ENCODE data around the gene IFI35. TPM values are rescaled to one million over a fixed set of nuclear protein-coding genes. Genes with fewer than 3 reads are reported as not detected.

IFI35 gene
- polyA plus RNA-seq, 1 of the 3 experiments (the other 2 are of a cell fraction): 17.6 TPM

DNA sequence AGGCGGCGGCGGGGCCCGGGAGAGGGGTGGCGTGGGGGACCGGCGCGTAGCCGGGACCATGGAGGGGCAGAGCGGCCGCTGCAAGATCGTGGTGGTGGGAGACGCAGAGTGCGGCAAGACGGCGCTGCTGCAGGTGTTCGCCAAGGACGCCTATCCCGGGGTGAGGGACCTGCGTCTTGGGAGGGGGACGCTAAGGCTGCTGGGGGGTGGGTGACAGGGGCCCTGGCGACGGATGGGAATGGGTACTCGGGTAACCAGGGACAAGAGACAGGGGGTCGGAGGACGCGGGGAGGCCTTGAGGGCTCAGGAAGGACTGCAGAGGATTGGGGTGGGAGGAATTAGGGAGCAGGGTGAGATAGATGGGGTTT is 18.7 kb downstream of the IFI35 start (continued):
- TF ChIP-seq, protein P1, sequence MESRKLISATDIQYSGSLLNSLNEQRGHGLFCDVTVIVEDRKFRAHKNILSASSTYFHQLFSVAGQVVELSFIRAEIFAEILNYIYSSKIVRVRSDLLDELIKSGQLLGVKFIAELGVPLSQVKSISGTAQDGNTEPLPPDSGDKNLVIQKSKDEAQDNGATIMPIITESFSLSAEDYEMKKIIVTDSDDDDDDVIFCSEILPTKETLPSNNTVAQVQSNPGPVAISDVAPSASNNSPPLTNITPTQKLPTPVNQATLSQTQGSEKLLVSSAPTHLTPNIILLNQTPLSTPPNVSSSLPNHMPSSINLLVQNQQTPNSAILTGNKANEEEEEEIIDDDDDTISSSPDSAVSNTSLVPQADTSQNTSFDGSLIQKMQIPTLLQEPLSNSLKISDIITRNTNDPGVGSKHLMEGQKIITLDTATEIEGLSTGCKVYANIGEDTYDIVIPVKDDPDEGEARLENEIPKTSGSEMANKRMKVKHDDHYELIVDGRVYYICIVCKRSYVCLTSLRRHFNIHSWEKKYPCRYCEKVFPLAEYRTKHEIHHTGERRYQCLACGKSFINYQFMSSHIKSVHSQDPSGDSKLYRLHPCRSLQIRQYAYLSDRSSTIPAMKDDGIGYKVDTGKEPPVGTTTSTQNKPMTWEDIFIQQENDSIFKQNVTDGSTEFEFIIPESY (IDR thresholded peaks at IDR 0.05; ENCODE audit: borderline replicate concordance, low read depth): no peak
- TF ChIP-seq JUND (IDR thresholded peaks at IDR 0.05) (no peak), MEF2A (IDR thresholded peaks at IDR 0.05; ENCODE audit: borderline replicate concordance, low read depth) (no peak), NFIC (IDR thresholded peaks at IDR 0.05; ENCODE audit: borderline replicate concordance) (no peak), RCOR1 (IDR thresholded peaks at IDR 0.05; ENCODE audit: low read length) (no peak), TCF12 (IDR thresholded peaks at IDR 0.05) (no peak), TEAD4 (IDR thresholded peaks at IDR 0.05; ENCODE audit: borderline replicate concordance, insufficient read depth) (no peak), MXI1 (IDR thresholded peaks at IDR 0.05; ENCODE audit: low read depth, low read length) (no peak), POLR2AphosphoS5 (IDR thresholded peaks at IDR 0.05; ENCODE audit: low read depth, low read length) (no peak), GABPA (IDR thresholded peaks at IDR 0.05; ENCODE audit: low read depth) (no peak)
- TF ChIP-seq, protein P2, sequence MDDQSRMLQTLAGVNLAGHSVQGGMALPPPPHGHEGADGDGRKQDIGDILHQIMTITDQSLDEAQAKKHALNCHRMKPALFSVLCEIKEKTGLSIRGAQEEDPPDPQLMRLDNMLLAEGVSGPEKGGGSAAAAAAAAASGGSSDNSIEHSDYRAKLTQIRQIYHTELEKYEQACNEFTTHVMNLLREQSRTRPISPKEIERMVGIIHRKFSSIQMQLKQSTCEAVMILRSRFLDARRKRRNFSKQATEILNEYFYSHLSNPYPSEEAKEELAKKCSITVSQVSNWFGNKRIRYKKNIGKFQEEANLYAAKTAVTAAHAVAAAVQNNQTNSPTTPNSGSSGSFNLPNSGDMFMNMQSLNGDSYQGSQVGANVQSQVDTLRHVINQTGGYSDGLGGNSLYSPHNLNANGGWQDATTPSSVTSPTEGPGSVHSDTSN (IDR thresholded peaks at IDR 0.05): no peak
- TF ChIP-seq, protein P3, sequence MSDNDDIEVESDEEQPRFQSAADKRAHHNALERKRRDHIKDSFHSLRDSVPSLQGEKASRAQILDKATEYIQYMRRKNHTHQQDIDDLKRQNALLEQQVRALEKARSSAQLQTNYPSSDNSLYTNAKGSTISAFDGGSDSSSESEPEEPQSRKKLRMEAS (IDR thresholded peaks at IDR 0.05; ENCODE audit: low read depth): no peak
- TF ChIP-seq, protein P4, sequence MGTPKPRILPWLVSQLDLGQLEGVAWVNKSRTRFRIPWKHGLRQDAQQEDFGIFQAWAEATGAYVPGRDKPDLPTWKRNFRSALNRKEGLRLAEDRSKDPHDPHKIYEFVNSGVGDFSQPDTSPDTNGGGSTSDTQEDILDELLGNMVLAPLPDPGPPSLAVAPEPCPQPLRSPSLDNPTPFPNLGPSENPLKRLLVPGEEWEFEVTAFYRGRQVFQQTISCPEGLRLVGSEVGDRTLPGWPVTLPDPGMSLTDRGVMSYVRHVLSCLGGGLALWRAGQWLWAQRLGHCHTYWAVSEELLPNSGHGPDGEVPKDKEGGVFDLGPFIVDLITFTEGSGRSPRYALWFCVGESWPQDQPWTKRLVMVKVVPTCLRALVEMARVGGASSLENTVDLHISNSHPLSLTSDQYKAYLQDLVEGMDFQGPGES (IDR thresholded peaks at IDR 0.05; ENCODE audit: low read depth, low read length): no peak

DNA sequence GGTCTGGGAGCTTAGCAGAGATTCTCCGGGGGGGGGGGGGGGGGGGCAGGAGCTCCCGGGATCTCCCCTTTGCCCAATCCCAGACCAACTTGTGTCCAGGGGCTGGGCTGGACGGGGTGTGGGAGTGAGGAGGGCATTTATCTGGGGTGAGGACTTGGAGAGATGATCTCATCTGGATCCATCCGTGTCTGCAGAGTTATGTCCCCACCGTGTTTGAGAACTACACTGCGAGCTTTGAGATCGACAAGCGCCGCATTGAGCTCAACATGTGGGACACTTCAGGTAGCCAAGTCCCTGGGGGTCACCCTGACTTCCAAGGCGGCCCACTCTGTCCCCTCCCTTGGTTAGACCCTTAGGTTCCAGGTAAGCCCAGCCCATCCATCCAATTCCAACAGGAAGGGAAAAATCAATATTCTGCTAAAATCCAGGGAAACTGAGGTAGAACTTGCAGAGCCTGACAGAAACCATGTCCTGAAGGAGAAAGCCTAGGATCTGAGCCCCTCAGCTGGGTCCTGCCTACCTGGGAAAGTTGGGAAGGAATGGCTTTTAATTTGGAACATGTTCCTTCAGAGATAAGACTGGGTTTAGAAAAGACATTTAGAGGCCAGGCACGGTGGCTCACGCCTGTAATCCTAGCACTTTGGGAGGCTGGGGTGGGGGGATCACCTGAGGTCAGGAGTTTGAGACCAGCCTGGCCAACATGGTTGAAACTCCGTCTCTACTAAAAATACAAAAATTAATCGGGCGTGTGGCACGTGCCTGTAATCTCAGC is 19.4 kb downstream of the IFI35 start:
- H2AFZ ChIP-seq (ENCODE audit: low read depth): no peak overlapping the region
- TF ChIP-seq RCOR1 (IDR thresholded peaks at IDR 0.05; ENCODE audit: low read length) (no peak), MEF2A (IDR thresholded peaks at IDR 0.05; ENCODE audit: borderline replicate concordance, low read depth) (no peak), JUND (IDR thresholded peaks at IDR 0.05) (no peak), TEAD4 (IDR thresholded peaks at IDR 0.05; ENCODE audit: borderline replicate concordance, insufficient read depth) (no peak)
- TF ChIP-seq, protein P2 (IDR thresholded peaks at IDR 0.05): no peak
- TF ChIP-seq, protein P5, sequence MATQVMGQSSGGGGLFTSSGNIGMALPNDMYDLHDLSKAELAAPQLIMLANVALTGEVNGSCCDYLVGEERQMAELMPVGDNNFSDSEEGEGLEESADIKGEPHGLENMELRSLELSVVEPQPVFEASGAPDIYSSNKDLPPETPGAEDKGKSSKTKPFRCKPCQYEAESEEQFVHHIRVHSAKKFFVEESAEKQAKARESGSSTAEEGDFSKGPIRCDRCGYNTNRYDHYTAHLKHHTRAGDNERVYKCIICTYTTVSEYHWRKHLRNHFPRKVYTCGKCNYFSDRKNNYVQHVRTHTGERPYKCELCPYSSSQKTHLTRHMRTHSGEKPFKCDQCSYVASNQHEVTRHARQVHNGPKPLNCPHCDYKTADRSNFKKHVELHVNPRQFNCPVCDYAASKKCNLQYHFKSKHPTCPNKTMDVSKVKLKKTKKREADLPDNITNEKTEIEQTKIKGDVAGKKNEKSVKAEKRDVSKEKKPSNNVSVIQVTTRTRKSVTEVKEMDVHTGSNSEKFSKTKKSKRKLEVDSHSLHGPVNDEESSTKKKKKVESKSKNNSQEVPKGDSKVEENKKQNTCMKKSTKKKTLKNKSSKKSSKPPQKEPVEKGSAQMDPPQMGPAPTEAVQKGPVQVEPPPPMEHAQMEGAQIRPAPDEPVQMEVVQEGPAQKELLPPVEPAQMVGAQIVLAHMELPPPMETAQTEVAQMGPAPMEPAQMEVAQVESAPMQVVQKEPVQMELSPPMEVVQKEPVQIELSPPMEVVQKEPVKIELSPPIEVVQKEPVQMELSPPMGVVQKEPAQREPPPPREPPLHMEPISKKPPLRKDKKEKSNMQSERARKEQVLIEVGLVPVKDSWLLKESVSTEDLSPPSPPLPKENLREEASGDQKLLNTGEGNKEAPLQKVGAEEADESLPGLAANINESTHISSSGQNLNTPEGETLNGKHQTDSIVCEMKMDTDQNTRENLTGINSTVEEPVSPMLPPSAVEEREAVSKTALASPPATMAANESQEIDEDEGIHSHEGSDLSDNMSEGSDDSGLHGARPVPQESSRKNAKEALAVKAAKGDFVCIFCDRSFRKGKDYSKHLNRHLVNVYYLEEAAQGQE (IDR thresholded peaks at IDR 0.05; ENCODE audit: low read depth, low read length): no peak
- TF ChIP-seq, protein P6, sequence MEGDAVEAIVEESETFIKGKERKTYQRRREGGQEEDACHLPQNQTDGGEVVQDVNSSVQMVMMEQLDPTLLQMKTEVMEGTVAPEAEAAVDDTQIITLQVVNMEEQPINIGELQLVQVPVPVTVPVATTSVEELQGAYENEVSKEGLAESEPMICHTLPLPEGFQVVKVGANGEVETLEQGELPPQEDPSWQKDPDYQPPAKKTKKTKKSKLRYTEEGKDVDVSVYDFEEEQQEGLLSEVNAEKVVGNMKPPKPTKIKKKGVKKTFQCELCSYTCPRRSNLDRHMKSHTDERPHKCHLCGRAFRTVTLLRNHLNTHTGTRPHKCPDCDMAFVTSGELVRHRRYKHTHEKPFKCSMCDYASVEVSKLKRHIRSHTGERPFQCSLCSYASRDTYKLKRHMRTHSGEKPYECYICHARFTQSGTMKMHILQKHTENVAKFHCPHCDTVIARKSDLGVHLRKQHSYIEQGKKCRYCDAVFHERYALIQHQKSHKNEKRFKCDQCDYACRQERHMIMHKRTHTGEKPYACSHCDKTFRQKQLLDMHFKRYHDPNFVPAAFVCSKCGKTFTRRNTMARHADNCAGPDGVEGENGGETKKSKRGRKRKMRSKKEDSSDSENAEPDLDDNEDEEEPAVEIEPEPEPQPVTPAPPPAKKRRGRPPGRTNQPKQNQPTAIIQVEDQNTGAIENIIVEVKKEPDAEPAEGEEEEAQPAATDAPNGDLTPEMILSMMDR (IDR thresholded peaks at IDR 0.05): no peak
- TF ChIP-seq, protein P7, sequence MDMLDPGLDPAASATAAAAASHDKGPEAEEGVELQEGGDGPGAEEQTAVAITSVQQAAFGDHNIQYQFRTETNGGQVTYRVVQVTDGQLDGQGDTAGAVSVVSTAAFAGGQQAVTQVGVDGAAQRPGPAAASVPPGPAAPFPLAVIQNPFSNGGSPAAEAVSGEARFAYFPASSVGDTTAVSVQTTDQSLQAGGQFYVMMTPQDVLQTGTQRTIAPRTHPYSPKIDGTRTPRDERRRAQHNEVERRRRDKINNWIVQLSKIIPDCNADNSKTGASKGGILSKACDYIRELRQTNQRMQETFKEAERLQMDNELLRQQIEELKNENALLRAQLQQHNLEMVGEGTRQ (IDR thresholded peaks at IDR 0.05; ENCODE audit: borderline replicate concordance, low read depth, low read length): no peak

More for the DNA sequence above, 19.4 kb downstream of the IFI35 start:
- ChIA-PET POLR2A (interaction anchor here (2.0 kb wide), 1 partner anchor 8 kb away, joined by 9 read pairs; no protein-coding TSS in a partner anchor), CTCF (interaction anchor here (1.2 to 2.3 kb wide), 3 partner anchors 8 to 56 kb away, joined by 3 to 9 read pairs (median 3); no protein-coding TSS in a partner anchor)
- 84% methylated on average over 12 of the region's 16 CpGs for WGBS (ENCODE audit: low lambda C conversion rate)
- H3K36me3 ChIP-seq (replicated peaks in 1 of 2; ENCODE audit: control insufficient read depth in 1 of 2, insufficient read depth in 2 of 2, low read length in 1 of 2): no peaks in the 10 kb centered on the region
- H3K4me1 ChIP-seq (ENCODE audit: control insufficient read depth in 1 of 2, insufficient read depth in 2 of 2, low read depth in 1 of 2, low read length in 1 of 2): peaks cover 0 to 5% of the 10 kb centered on the region in 2 experiments; a peak in 1 of 4 replicates
- no peaks in the 10 kb centered on the region for H3K9me3 ChIP-seq
- no peak overlapping the region; a peak in 1 of 4 replicates for H3K27ac ChIP-seq (ENCODE audit: low read depth in 2 of 2, low read length in 1 of 2)
- H3K9ac ChIP-seq: no peak overlapping the region
- peaks cover 10% of the 10 kb centered on the region for H3K79me2 ChIP-seq (ENCODE audit: insufficient read depth)
- H3K9me2 ChIP-seq: no peaks in the 10 kb centered on the region
- H3K27me3 ChIP-seq (ENCODE audit: insufficient read depth): no peaks in the 10 kb centered on the region
- no peak for DNase-seq
- peaks cover 6% of the 10 kb centered on the region for H3F3A ChIP-seq (replicated peaks; ENCODE audit: insufficient read depth)
- no peaks in the 10 kb centered on the region for H4K20me1 ChIP-seq (ENCODE audit: insufficient read depth)
- H3K4me3 ChIP-seq (ENCODE audit: low read depth in 2 of 2, low read length in 1 of 2): peak overlapping the region in 1 of 2 experiments; percentile 63; a peak in 2 of 4 replicates
- H3K4me2 ChIP-seq: peak overlapping the region; percentile 83; the same call in 1 of the 2 replicates

All from SK-N-SH (cell line).